DND-41 (cell line): Measurements from ENCODE around the gene PRIM2.
"Not testable (repeated sequence)": the region's sequence is repeated elsewhere in the genome, so short reads cannot be mapped to it uniquely, and the experiment has no call there.

Experiments used
- ATAC-seq: fragments of 200-7000 bp; cut with Tn5 transposase; 3 replicates; pipeline ENCODE4 v1.9.1; 2021; ENCODE audit warnings: low read depth; ENCODE audit not compliant: insufficient read depth
- DNase-seq: peaks from one replicate; pipeline ENCODE4 v3.0.0-alpha.2; 2020
- H2AFZ ChIP-seq: 2 replicates; pipeline ENCODE4 v1.6.0; 2012; ENCODE audit warnings: low read depth, low read length
- H3K27ac ChIP-seq: 2 replicates; pipeline ENCODE4 v1.5.1; 2012; ENCODE audit warnings: low read length, inconsistent platforms
- H3K27me3 ChIP-seq: fragments of 200-600 bp; sonication (generic); 2 replicates; pipeline ENCODE4 v1.6.0; 2012; ENCODE audit warnings: low read length, mild to moderate bottlenecking, inconsistent platforms; ENCODE audit not compliant: insufficient read depth, poor library complexity
- H3K36me3 ChIP-seq: 2 replicates; pipeline ENCODE4 v1.5.1; 2012; ENCODE audit warnings: low read length, inconsistent platforms; ENCODE audit not compliant: insufficient read depth
- H3K4me1 ChIP-seq: 2 replicates; pipeline ENCODE4 v1.5.1; 2012; ENCODE audit warnings: mild to moderate bottlenecking, low read length; ENCODE audit not compliant: insufficient read depth
- H3K4me2 ChIP-seq: 2 replicates; pipeline ENCODE4 v1.6.0; 2012; ENCODE audit warnings: mild to moderate bottlenecking, moderate library complexity, low read length, inconsistent platforms; ENCODE audit not compliant: insufficient read depth
- H3K4me3 ChIP-seq, 2 experiments: fragments of 200-600 bp in 1 of 2; shearing (Covaris generic) in 1 of 2; 2 replicates each; pipeline ENCODE4 v1.5.1; 2012 to 2016; ENCODE audit warnings: inconsistent platforms in 2 of 2, low read length in 2 of 2, mild to moderate bottlenecking in 2 of 2, low read depth in 1 of 2, moderate library complexity in 1 of 2
- H3K79me2 ChIP-seq: 2 replicates; pipeline ENCODE4 v1.6.0; 2012; ENCODE audit warnings: low read length, inconsistent platforms; ENCODE audit not compliant: insufficient read depth
- H3K9ac ChIP-seq: 2 replicates; pipeline ENCODE4 v1.6.0; 2012; ENCODE audit warnings: low read depth, mild to moderate bottlenecking, inconsistent platforms, low read length, moderate library complexity
- H3K9me3 ChIP-seq: 2 replicates; pipeline ENCODE4 v1.5.1; 2012; ENCODE audit warnings: low read length, moderate library complexity, mild to moderate bottlenecking, inconsistent platforms; ENCODE audit not compliant: insufficient read depth, severe bottlenecking
- H4K20me1 ChIP-seq: 2 replicates; pipeline ENCODE4 v1.6.0; 2012; ENCODE audit warnings: low read length; ENCODE audit not compliant: insufficient read depth
- CTCF ChIP-seq: IDR thresholded peaks from 2 replicates; pipeline ENCODE4 v1.5.1; 2012; ENCODE audit warnings: borderline replicate concordance, low read length, moderate library complexity, mild to moderate bottlenecking; ENCODE audit not compliant: poor library complexity, severe bottlenecking; ENCODE audit errors: extremely low read depth
- EZH2 ChIP-seq: IDR thresholded peaks from 3 replicates; pipeline ENCODE4 v1.6.1; 2012; ENCODE audit warnings: borderline replicate concordance, low read depth, mild to moderate bottlenecking, moderate library complexity, low read length, inconsistent platforms; ENCODE audit not compliant: severe bottlenecking

The PRIM2 gene

DNA sequence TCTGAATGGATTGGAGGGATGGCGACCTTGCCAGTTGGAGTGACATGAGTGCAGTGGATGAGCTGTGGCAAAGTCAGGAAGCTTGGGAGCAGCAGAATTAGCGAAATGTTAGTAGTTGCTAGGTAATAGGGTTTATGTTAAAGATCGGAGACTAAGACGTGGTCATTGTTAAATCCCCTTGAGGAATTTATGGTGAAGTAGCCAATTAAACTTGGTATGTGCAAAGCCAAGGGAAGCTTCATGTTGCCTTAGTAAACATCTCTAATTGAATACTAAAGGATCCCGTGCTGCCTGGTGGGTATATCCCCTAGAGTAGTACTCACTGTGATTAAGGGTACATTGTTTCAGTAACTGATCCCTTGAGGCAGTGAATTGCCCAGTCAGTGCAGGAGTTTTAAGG is 106.0 kb downstream of the PRIM2 start:
- Histone ChIP-seq H3K9ac (no peak overlapping the region), H3K36me3 (no peaks in the 10 kb centered on the region), H4K20me1 (no peaks in the 10 kb centered on the region), H3K4me2 (no peak overlapping the region), H3K4me1 (no peaks in the 10 kb centered on the region), H3K79me2 (no peaks in the 10 kb centered on the region), H3K27me3 (no peaks in the 10 kb centered on the region), H3K9me3 (no peaks in the 10 kb centered on the region), H2AFZ (no peak overlapping the region), H3K4me3 (no peak overlapping the region), H3K27ac (no peak overlapping the region)
- ATAC-seq (no peak), DNase-seq (no peak)
- no peak for TF ChIP-seq CTCF
- no peak for TF ChIP-seq EZH2

GRCh38 chr6:57431742-57432141 is 114.3 kb downstream of the PRIM2 start:
- not testable (repeated sequence) for H3K4me2 ChIP-seq, H3K9me3 ChIP-seq, H3K27me3 ChIP-seq, H3K4me3 ChIP-seq, H3K9ac ChIP-seq, H2AFZ ChIP-seq, H3K36me3 ChIP-seq, ATAC-seq, DNase-seq, H4K20me1 ChIP-seq, H3K4me1 ChIP-seq, H3K27ac ChIP-seq, H3K79me2 ChIP-seq

- H3K27ac ChIP-seq, result no peak overlapping the region
These were observed 114.7 kb downstream of the PRIM2 start for GRCh38 chr6:57432157-57432556.

More at GRCh38 chr6:57432157-57432556, 114.7 kb downstream of the PRIM2 start:
- H3K4me2 ChIP-seq, result no peak overlapping the region
- H3K27me3 ChIP-seq, result no peaks in the 10 kb centered on the region
- no peak overlapping the region for H3K4me3 ChIP-seq
- H2AFZ ChIP-seq, result no peak overlapping the region
- no peak for TF ChIP-seq CTCF
- H3K4me1 ChIP-seq, result 0 out of 2 replicates have a peak, but pooled peaks cover 2% of the 10 kb centered on the region
- H4K20me1 ChIP-seq, result no peaks in the 10 kb centered on the region
- DNase-seq, result no peak
- ATAC-seq, result no peak
- H3K79me2 ChIP-seq, result 0 out of 2 replicates have a peak, but pooled peaks cover 2% of the 10 kb centered on the region
- H3K9me3 ChIP-seq, result no peaks in the 10 kb centered on the region
- no peak overlapping the region for H3K9ac ChIP-seq
- H3K36me3 ChIP-seq, result 0 out of 2 replicates have a peak, but pooled peaks cover 4% of the 10 kb centered on the region
